Right lobe of liver (tissue), 4 donors: ENCODE results near the gene TLE6.
"Not testable (repeated sequence)": the region's sequence is repeated elsewhere in the genome, so short reads cannot be mapped to it uniquely, and the experiment has no call there.

Experiments
- POLR2A ChIP-seq: fragments of 450-650 bp; IDR thresholded peaks from one replicate; pipeline ENCODE4 v1.6.1; 2017; ENCODE audit warnings: antibody characterized with exemption, mild to moderate bottlenecking
- TF ChIP-seq, protein P1 (sequence below), 4 donors: fragments of 200-600 bp in 3 of 4; fragments of 450-650 bp in 1 of 4; IDR thresholded peaks; one replicate each; pipeline versions ENCODE4 v1.5.1 to v1.8.0; 2016 to 2022; ENCODE audit warnings: antibody characterized with exemption in 4 of 4, mild to moderate bottlenecking in 2 of 4
- donor health status: DM: no; HTN: no; CAD: no.
- donor health status: DM: no; HTN: no; CAD: no.
- donor health status: DM: no; HTN: yes; CAD: no.

DNA sequence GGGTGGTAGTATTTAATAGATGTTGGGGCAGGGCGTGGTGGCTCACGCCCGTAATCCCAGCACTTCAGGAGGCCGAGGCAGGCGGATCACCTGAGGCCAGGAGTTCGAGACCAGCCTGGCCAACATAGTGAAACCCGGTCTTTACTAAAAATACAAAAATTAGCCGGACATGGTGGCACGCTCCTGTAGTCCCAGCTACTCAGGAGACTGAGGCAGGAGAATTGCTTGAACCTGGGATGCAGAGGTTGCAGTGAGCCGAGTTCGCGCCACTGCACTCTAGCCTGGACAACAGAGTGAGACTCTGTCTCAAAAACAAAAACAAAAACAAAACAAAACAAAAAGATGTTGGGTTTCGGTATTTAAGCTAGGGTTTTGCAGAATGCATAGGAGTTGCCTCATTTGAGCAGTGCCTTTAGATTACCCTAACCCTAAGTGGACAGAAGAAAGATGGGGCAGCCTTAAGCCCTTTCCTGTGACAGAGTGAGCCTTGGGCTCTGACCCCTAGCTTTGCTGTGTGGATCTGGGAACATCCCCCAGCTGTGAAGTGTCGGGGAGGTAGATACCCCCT lies 59.7 kb downstream of the TLE6 start:
- TF ChIP-seq, protein P1, sequence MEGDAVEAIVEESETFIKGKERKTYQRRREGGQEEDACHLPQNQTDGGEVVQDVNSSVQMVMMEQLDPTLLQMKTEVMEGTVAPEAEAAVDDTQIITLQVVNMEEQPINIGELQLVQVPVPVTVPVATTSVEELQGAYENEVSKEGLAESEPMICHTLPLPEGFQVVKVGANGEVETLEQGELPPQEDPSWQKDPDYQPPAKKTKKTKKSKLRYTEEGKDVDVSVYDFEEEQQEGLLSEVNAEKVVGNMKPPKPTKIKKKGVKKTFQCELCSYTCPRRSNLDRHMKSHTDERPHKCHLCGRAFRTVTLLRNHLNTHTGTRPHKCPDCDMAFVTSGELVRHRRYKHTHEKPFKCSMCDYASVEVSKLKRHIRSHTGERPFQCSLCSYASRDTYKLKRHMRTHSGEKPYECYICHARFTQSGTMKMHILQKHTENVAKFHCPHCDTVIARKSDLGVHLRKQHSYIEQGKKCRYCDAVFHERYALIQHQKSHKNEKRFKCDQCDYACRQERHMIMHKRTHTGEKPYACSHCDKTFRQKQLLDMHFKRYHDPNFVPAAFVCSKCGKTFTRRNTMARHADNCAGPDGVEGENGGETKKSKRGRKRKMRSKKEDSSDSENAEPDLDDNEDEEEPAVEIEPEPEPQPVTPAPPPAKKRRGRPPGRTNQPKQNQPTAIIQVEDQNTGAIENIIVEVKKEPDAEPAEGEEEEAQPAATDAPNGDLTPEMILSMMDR (IDR thresholded peaks at IDR 0.05) = not testable (repeated sequence)
- TF ChIP-seq POLR2A = not testable (repeated sequence)
